T-helper 17 cell (primary cell): ENCODE results near the gene RAD52. TPM values are rescaled to one million over a fixed set of nuclear protein-coding genes. Genes with fewer than 3 reads are reported as not detected.

Source experiments
- ATAC-seq: fragments of 150-1000 bp; cut with Tn5 transposase; 2 replicates; pipeline ENCODE4 v1.10.0; 2021; ENCODE audit warnings: mild to moderate bottlenecking, moderate library complexity
- DNase-seq, 3 donors: peaks; one replicate each; pipeline versions ENCODE4 v3.0.0 to v3.0.0-alpha.2; 2020 to 2021
- H3K9me3 ChIP-seq: one replicate; pipeline ENCODE4 v1.7.0; 2013; ENCODE audit warnings: low read length, mild to moderate bottlenecking; ENCODE audit not compliant: control insufficient read depth, poor library complexity, severe bottlenecking
- H3K27ac Mint-ChIP-seq: one replicate; pipeline ENCODE4 v1.8.0; 2022; ENCODE audit warnings: mild to moderate bottlenecking, moderate library complexity, mixed read lengths
- H3K27me3 Mint-ChIP-seq: one replicate; pipeline ENCODE4 v1.8.0; 2022; ENCODE audit warnings: mixed read lengths
- H3K36me3 Mint-ChIP-seq: one replicate; pipeline ENCODE4 v1.8.0; 2022; ENCODE audit warnings: low read depth, mixed read lengths
- H3K4me1 Mint-ChIP-seq: one replicate; pipeline ENCODE4 v1.8.0; 2022; ENCODE audit warnings: mild to moderate bottlenecking, mixed read lengths
- H3K4me3 Mint-ChIP-seq: one replicate; pipeline ENCODE4 v1.8.0; 2022; ENCODE audit warnings: mild to moderate bottlenecking, moderate library complexity, mixed read lengths
- total RNA-seq, 4 donors: library from RNA in 2 of 4; stranded (reverse) in 2 of 4; gene quantifications; one replicate each; pipeline ENCODE4 v1.2.3 and lab custom pipeline; 2022 to 2026

Gene RAD52
- total RNA-seq, 2 donors from 2014 or later, result 11.9 to 13.3 TPM

DNA sequence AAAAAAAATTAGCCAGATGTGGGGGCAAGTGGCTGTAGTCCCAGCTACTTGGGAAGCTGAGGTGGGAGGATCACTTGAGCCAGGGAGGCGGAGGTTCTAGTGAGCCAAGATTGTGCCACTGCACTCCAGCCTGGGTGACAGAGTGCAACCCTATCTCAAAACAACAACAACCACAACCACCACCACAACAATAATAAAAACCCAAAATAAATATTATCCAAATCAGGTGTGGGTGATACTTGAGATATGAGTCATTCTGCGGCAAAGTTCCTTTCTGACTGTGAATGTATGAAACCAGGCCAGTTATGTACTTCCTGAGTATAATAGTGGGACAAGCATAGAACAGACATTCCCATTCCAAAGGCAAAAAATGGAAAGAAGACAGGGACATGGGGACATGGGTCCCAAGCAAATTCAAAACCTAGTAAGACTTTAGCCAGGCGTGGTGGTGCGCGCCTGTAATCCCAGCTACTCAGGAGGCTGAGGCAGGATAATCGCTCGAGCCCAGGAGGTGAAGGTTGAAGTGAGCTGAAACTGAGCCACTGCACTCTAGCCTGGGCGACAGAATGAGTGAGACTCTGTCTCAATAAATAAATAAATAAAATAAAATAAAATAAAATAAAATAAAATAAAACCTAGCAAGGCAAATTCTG is 31.8 kb upstream of the RAD52 start:
- Mint-ChIP-seq H3K36me3 (no peaks in the 10 kb centered on the region), H3K4me1 (peaks cover 3% of the 10 kb centered on the region), H3K4me3 (no peak overlapping the region), H3K27ac (no peak overlapping the region), H3K27me3 (no peaks in the 10 kb centered on the region)
- ATAC-seq (no peak), DNase-seq (no peak)
- no peaks in the 10 kb centered on the region for H3K9me3 ChIP-seq

DNA sequence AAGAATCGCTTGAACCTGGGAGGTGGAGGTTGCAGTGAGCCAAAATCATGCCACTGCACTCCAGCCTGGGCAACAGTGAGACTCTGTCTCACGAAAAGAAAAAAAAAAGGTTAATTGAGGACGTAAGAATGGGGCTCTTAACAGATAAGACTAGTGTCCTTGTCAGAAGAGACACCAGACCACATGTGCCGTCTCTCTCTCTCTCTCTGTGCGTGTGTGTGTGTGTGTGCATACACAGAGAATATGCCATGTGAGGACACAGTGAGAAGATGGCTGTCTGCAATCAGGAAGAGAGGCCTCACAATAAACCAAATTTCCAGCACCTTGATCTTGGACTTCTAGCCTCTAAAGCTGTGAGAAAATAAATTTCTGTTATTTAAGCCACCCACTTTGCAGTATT is 29.9 kb upstream of the RAD52 start:
- Mint-ChIP-seq H3K4me3 (no peak overlapping the region), H3K36me3 (no peaks in the 10 kb centered on the region), H3K27me3 (no peaks in the 10 kb centered on the region), H3K27ac (no peak overlapping the region), H3K4me1 (peaks cover 3% of the 10 kb centered on the region)
- no peak for ATAC-seq
- DNase-seq, result no peak
- H3K9me3 ChIP-seq, result no peaks in the 10 kb centered on the region

DNA sequence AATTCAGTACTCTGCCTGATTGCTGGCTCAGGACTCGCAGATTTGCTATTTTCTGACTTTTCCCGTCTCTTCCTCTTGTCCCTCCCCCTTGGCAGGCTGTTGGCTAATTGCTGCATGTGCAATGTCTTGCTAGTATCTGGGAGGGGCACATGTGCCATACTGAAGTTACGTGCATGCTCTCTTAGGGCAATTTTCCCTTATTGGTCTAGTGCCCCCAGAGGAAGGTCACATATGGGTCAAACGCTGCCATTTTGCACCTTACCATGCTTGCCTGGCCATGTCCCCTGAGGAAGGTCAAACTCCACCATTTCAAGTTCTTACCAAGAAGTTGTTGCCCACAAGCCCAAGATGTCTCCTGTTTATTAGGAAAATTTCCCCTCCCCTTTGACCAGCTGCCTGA is 27.7 kb upstream of the RAD52 start:
- no peak overlapping the region for H3K4me3 Mint-ChIP-seq
- DNase-seq, result no peak
- no peaks in the 10 kb centered on the region for H3K36me3 Mint-ChIP-seq
- H3K9me3 ChIP-seq, result no peaks in the 10 kb centered on the region
- H3K27me3 Mint-ChIP-seq, result no peaks in the 10 kb centered on the region
- ATAC-seq, result no peak
- peaks cover 3% of the 10 kb centered on the region for H3K4me1 Mint-ChIP-seq
- no peak overlapping the region for H3K27ac Mint-ChIP-seq

DNA sequence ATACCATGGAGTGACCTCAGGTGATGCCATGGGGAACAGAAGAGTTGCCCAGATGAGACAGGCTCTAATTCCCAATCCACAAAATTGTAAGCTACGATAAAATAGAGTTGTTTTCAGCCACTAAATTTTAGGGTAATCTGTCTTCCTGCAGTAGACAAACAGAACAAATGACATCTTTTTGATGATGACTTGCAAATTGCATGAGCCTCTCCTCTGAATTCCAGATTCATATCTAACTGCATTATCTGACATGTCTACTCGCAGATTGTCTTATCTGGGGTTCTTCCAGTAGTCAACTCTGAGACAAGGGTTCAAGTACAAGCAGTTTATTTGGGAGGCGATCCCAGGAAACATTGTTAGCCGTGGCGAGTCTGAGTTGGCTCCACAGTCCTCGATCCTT is 27.1 kb upstream of the RAD52 start:
- H3K4me3 Mint-ChIP-seq, result no peak overlapping the region
- H3K36me3 Mint-ChIP-seq, result no peaks in the 10 kb centered on the region
- no peak for DNase-seq
- ATAC-seq, result no peak
- H3K9me3 ChIP-seq, result no peaks in the 10 kb centered on the region
- no peaks in the 10 kb centered on the region for H3K27me3 Mint-ChIP-seq
- peaks cover 3% of the 10 kb centered on the region for H3K4me1 Mint-ChIP-seq
- no peak overlapping the region for H3K27ac Mint-ChIP-seq

DNA sequence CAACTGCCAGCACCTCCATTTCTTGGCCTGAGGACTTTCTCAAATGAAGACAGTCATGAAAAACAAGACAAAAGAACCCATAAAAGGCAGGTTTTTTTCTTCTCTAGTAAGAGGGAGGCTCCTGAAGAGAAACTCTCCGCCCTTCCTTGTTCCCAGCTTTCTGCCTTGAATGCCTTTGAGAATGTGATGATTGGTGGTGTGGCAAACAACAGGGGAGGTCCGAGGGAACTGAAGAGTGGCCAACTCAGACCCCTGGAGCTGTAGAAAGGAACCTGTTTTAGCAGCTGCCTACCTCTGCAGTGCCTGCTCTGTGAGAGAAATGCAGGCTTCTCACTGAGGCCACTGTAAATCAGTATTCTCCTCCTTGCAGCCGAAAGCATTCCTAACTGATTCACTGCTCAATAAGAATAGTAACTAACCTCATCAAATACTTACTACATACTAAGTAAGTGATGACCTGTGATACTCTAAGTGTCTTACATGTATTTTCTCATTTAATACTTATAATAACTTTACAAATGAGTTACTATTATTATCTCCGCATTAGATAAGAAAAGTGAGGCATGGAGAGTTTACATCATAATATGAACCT is 24.9 kb upstream of the RAD52 start:
- no peaks in the 10 kb centered on the region for H3K9me3 ChIP-seq
- no peaks in the 10 kb centered on the region for H3K27me3 Mint-ChIP-seq
- no peak overlapping the region for H3K27ac Mint-ChIP-seq
- no peak for ATAC-seq
- no peak for DNase-seq
- H3K36me3 Mint-ChIP-seq, result no peaks in the 10 kb centered on the region
- H3K4me3 Mint-ChIP-seq, result no peak overlapping the region
- no peaks in the 10 kb centered on the region for H3K4me1 Mint-ChIP-seq

DNA sequence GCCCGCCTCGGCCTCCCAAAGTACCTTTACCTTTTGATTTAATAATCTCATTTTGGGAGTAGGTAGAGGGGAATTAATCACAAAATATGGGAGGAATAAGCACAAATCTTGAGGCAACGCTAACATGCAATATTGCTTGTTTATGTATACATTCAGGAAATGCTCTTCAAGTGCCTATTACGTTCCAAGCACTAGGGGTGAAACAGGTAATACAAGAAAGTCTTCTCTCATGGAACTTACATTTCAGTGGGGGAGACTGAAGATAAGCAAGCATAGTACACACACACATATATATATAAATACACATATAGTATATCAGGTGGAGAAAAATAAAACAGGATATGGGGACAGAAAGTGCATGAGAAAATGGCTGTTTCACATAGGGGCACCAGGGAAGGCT is 22.5 kb upstream of the RAD52 start:
- no peaks in the 10 kb centered on the region for H3K36me3 Mint-ChIP-seq

DNA sequence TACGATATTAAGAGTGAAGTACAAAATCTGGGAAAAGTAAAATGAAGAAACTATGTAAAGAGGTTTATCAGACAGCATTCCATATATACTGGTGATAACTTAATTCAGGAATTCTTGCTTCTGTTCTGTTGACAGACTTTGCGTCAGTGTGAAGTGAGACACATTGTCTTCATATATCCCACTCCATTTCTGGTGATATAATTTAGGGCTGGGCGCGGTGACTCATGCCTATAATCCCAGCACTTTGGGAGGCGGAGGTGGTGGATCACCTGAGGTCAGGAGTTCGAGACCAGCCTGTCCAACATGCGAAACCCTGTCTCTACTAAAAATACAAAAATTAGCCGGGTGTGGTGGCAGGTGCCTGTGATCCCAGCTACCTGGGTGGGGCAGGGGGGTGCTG is 20.3 kb upstream of the RAD52 start:
- Mint-ChIP-seq H3K4me3 (no peak overlapping the region), H3K27me3 (no peaks in the 10 kb centered on the region), H3K36me3 (no peaks in the 10 kb centered on the region), H3K27ac (no peak overlapping the region), H3K4me1 (no peaks in the 10 kb centered on the region)
- ATAC-seq, result no peak
- no peak for DNase-seq
- H3K9me3 ChIP-seq, result no peaks in the 10 kb centered on the region

More for the DNA sequence above, 22.5 kb upstream of the RAD52 start:
- no peak overlapping the region for H3K27ac Mint-ChIP-seq
- no peaks in the 10 kb centered on the region for H3K27me3 Mint-ChIP-seq
- H3K4me3 Mint-ChIP-seq, result no peak overlapping the region
- no peaks in the 10 kb centered on the region for H3K9me3 ChIP-seq
- no peaks in the 10 kb centered on the region for H3K4me1 Mint-ChIP-seq
- ATAC-seq (no peak), DNase-seq (no peak)

DNA sequence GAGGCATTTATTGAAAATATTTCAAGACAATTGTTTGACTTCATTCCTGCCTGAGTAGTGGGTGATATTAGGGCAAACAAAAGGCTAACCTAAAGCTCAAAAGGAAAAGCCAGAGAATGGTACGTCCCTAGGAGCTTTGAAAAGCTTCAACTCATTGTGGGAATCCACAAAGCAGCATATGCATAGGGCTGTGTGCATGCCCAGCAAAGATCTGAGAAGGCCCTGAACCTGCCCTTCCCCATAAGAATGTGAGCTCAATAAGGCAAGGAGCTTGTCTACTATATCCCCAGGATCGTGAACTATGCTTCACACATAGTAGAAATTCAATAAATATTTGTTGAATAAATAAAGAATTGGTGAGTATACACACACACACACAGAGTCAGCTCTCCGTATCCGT is 19.1 kb upstream of the RAD52 start:
- peaks cover 4% of the 10 kb centered on the region for H3K4me1 Mint-ChIP-seq
- H3K27ac Mint-ChIP-seq, result no peak overlapping the region
- H3K9me3 ChIP-seq, result no peaks in the 10 kb centered on the region
- H3K4me3 Mint-ChIP-seq, result no peak overlapping the region
- no peak for DNase-seq
- H3K36me3 Mint-ChIP-seq, result peaks cover 5% of the 10 kb centered on the region
- H3K27me3 Mint-ChIP-seq, result no peaks in the 10 kb centered on the region
- ATAC-seq, result no peak

DNA sequence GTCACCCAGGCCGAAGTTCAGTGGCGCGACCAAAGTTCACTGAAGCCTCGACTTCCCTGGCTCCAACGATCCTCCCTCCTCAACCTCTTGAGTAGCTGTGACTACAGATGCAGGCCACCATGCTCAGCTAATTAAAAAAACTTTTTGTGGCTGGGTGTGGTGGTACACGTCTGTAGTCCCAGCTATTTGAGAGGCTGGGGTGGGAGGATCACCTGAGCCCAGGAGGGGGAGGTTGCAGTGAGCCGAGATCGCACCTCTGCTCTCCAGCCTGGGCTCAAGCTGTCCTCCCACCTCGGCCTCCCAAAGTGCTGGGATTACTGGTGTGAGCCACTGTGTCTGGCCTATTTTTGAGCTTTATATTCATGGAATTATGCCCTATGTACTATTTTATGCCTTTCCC is 18.1 kb upstream of the RAD52 start:
- no peak for ATAC-seq

DNA sequence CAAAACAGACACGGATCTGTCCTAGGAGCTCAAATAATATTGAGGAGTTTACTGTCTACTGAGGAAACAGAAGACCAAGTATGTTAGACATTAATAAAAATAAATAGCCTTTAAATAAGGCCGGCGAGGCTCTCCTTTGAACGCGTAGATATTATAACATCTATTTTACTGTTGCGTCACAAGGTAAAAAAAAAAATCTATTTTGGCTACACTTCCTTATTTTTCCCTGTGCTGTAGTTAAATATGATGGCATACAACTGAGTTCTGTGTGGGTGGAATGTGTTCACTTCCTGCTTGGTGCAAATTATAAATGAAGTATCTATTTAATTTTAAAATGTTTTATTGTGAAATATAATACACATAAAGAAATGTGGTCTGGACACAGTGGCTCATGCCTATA is 17.2 kb upstream of the RAD52 start:
- no peak for DNase-seq
- peaks cover 4% of the 10 kb centered on the region for H3K4me1 Mint-ChIP-seq
- no peak overlapping the region for H3K4me3 Mint-ChIP-seq
- H3K27me3 Mint-ChIP-seq, result no peaks in the 10 kb centered on the region
- no peak for ATAC-seq
- peaks cover 6% of the 10 kb centered on the region for H3K36me3 Mint-ChIP-seq
- H3K27ac Mint-ChIP-seq, result no peak overlapping the region
- no peaks in the 10 kb centered on the region for H3K9me3 ChIP-seq

More for the DNA sequence above, 18.1 kb upstream of the RAD52 start:
- H3K27ac Mint-ChIP-seq, result no peak overlapping the region
- H3K4me3 Mint-ChIP-seq, result no peak overlapping the region
- no peaks in the 10 kb centered on the region for H3K9me3 ChIP-seq
- H3K27me3 Mint-ChIP-seq, result no peaks in the 10 kb centered on the region
- peaks cover 4% of the 10 kb centered on the region for H3K4me1 Mint-ChIP-seq
- peaks cover 6% of the 10 kb centered on the region for H3K36me3 Mint-ChIP-seq
- DNase-seq, result no peak

DNA sequence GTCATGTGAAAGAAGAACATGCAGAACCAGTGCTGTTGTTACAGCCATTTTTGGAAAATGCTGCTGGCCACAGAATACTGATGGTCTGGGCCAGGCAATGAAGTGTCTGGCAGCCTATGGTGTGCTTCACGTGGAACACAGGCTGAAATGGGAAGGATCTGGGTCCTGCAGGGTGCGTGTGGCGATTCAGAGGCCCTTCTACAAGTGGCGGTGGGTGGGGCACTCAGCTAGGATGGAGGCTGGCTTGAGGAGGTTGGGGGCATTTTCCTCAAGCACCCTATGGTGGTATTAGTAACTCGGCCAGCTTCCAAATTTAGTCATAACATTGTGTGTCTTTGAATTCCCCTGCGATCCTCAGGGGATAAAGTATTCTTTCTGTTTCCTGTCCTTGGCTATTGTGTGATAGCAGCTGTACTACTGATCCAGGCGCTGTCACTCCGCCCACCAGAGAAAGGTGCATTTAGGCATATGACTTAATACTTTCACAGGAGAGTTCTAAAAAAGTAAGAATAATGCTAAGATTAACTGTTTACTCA is 9.2 kb upstream of the RAD52 start:
- Mint-ChIP-seq H3K4me1 (peaks cover 2% of the 10 kb centered on the region), H3K4me3 (no peak overlapping the region), H3K27ac (no peak overlapping the region), H3K36me3 (peaks cover 2% of the 10 kb centered on the region), H3K27me3 (peaks cover 9% of the 10 kb centered on the region)
- no peak for DNase-seq
- H3K9me3 ChIP-seq, result no peaks in the 10 kb centered on the region
- no peak for ATAC-seq

DNA sequence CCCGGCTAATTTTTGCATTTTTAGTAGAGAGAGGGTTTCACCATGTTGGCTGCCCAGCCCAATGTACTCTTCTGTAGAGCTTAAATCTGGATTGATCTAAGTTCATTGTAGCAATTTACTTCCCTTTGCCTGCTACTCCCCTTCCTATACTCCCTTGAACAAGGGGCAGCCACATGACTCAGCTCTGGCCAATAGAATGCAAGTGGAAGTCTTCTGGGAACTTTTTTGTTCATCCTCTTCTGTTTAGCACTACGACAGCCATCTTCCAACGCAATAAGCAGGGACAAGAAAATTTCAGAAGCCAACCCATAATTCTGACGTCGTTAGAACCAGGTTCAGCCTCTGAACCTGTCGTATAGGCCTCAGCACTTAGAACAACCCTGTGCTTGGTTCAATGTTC is 6.4 kb upstream of the RAD52 start:
- H3K27ac Mint-ChIP-seq, result no peak overlapping the region
- peaks cover 9% of the 10 kb centered on the region for H3K27me3 Mint-ChIP-seq
- H3K9me3 ChIP-seq, result no peaks in the 10 kb centered on the region
- ATAC-seq (no peak), DNase-seq (no peak)
- H3K4me1 Mint-ChIP-seq, result peaks cover 5% of the 10 kb centered on the region
- H3K36me3 Mint-ChIP-seq, result no peaks in the 10 kb centered on the region
- H3K4me3 Mint-ChIP-seq, result no peak overlapping the region

DNA sequence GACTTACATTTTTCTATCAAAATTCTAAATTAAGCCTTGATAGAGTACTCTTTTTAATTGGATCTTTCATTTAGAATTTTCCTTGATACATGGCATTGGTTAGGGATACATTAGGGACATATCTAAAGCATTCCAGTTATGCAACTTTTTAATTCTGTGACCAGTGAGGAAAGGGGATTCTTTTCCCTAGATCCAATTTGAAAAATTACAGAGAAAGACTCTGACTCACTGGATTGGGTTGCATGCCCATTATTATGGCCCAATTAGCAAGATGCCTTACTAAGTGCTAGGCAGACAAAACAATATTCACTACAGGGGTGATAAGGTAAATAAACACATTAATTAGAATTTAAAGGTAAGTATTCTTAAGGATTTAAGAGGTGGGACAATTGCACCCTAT is 5.2 kb upstream of the RAD52 start:
- ATAC-seq, result no peak
- no peak overlapping the region for H3K4me3 Mint-ChIP-seq

DNA sequence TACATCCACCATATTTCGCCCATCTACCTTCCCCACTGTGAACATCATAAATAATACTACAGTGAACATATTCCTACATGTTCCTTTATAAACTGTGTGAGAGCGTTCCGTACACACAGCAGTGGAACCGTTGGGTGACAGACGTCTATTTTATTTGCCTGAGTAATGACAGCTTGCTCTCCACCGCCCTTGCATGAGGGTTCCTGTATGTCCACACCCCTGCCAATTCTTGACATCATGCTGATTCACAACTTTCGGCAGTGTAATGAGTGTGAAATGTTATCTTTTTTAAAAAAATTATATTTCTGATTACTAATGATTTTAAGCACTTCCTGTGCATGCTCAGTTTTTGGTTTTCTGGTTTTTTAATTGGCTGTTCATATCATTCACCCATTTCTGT is 4.3 kb upstream of the RAD52 start:
- ATAC-seq (no peak), DNase-seq (no peak)
- H3K27me3 Mint-ChIP-seq, result no peaks in the 10 kb centered on the region
- no peak overlapping the region for H3K4me3 Mint-ChIP-seq
- peaks cover 7% of the 10 kb centered on the region for H3K4me1 Mint-ChIP-seq
- H3K27ac Mint-ChIP-seq, result no peak overlapping the region
- H3K36me3 Mint-ChIP-seq, result peaks cover 3% of the 10 kb centered on the region
- H3K9me3 ChIP-seq, result no peaks in the 10 kb centered on the region

More for the DNA sequence above, 5.2 kb upstream of the RAD52 start:
- H3K9me3 ChIP-seq, result no peaks in the 10 kb centered on the region
- DNase-seq, result no peak
- Mint-ChIP-seq H3K4me1 (peaks cover 3% of the 10 kb centered on the region), H3K27ac (no peak overlapping the region), H3K27me3 (peaks cover 3% of the 10 kb centered on the region), H3K36me3 (no peaks in the 10 kb centered on the region)
